Right forelimb (tissue), 1 donor: ENCODE measurements around the gene ATP11A.

Experiments used
- DNase-seq: peaks from one replicate; pipeline ENCODE4 v3.0.0-alpha.2; 2018

Gene ATP11A

GRCh38 chr13:112761701-112762689 lies 72.2 kb downstream of the ATP11A start:
- DNase-seq, result no peak

GRCh38 chr13:112762690-112763080 lies 72.8 kb downstream of the ATP11A start:
- DNase-seq, result no peak

- DNase-seq, result no peak
Observed at GRCh38 chr13:112764028-112764427, 74.2 kb downstream of the ATP11A start.

- DNase-seq, result no peak
Observed at GRCh38 chr13:112764864-112765561, 75.2 kb downstream of the ATP11A start.

- DNase-seq, result no peak
Observed at GRCh38 chr13:112765731-112766130, 75.9 kb downstream of the ATP11A start.

GRCh38 chr13:112766336-112766735 lies 76.5 kb downstream of the ATP11A start:
- no peak for DNase-seq

- DNase-seq, result no peak
Observed at GRCh38 chr13:112767506-112768471, 78.0 kb downstream of the ATP11A start.

- DNase-seq, result no peak
Observed at GRCh38 chr13:112768795-112769481, 79.1 kb downstream of the ATP11A start.

GRCh38 chr13:112769615-112770014 lies 79.8 kb downstream of the ATP11A start:
- DNase-seq, result no peak

- no peak for DNase-seq
Observed at GRCh38 chr13:112770504-112770903, 80.7 kb downstream of the ATP11A start.

- no peak for DNase-seq
Observed at GRCh38 chr13:112771139-112771876, 81.5 kb downstream of the ATP11A start.

- DNase-seq, result no peak
Observed at GRCh38 chr13:112771877-112772538, 82.2 kb downstream of the ATP11A start.

- DNase-seq, result no peak
Observed at GRCh38 chr13:112772539-112772909, 82.7 kb downstream of the ATP11A start.

GRCh38 chr13:112772929-112773328 lies 83.1 kb downstream of the ATP11A start:
- DNase-seq, result no peak

GRCh38 chr13:112773601-112774447 lies 84.0 kb downstream of the ATP11A start:
- DNase-seq, result no peak

GRCh38 chr13:112774448-112774792 lies 84.6 kb downstream of the ATP11A start:
- DNase-seq, result no peak

GRCh38 chr13:112774829-112775565 lies 85.2 kb downstream of the ATP11A start:
- no peak for DNase-seq

- DNase-seq, result no peak
Observed at GRCh38 chr13:112775791-112776279, 86.0 kb downstream of the ATP11A start.

- no peak for DNase-seq
Observed at GRCh38 chr13:112776354-112776753, 86.5 kb downstream of the ATP11A start.
